EL (cell line): ENCODE data around the gene IL16.
"Not testable (repeated sequence)": the region's sequence is repeated elsewhere in the genome, so short reads cannot be mapped to it uniquely, and the experiment has no call there.

Source experiments
- DNase-seq: peaks from one replicate; pipeline ENCODE4 v3.0.0-alpha.2; 2016

IL16 gene

GRCh38 chr15:81174792-81175327 lies 21.8 kb upstream of the IL16 start:
- no peak for DNase-seq

GRCh38 chr15:81175496-81175895 lies 21.2 kb upstream of the IL16 start:
- no peak for DNase-seq

GRCh38 chr15:81176291-81176893 lies 20.3 kb upstream of the IL16 start:
- no peak for DNase-seq

GRCh38 chr15:81178365-81178764 lies 18.3 kb upstream of the IL16 start:
- no peak for DNase-seq

- no peak for DNase-seq
Observed at GRCh38 chr15:81181220-81181619, 15.5 kb upstream of the IL16 start.

- no peak for DNase-seq
Observed at GRCh38 chr15:81182031-81182755, 14.5 kb upstream of the IL16 start.

- DNase-seq = no peak
Observed at GRCh38 chr15:81182756-81183438, 13.8 kb upstream of the IL16 start.

GRCh38 chr15:81183439-81183775 lies 13.3 kb upstream of the IL16 start:
- no peak for DNase-seq

GRCh38 chr15:81184188-81184587 lies 12.5 kb upstream of the IL16 start:
- no peak for DNase-seq

- DNase-seq = no peak
Observed at GRCh38 chr15:81185631-81186295, 10.9 kb upstream of the IL16 start.

GRCh38 chr15:81188354-81188753 lies 8.3 kb upstream of the IL16 start:
- DNase-seq = no peak

- peak; percentile 81 for DNase-seq
Observed at GRCh38 chr15:81189583-81190283, 6.9 kb upstream of the IL16 start.

- DNase-seq = no peak
Observed at GRCh38 chr15:81190922-81191507, 5.7 kb upstream of the IL16 start.

- DNase-seq = no peak
Observed at GRCh38 chr15:81191701-81192100, 5.0 kb upstream of the IL16 start.

- no peak for DNase-seq
Observed at GRCh38 chr15:81194723-81195122, 2.0 kb upstream of the IL16 start.

- no peak for DNase-seq
Observed at GRCh38 chr15:81195339-81195864, 1.3 kb upstream of the IL16 start.

GRCh38 chr15:81197255-81197630 lies 564 bp downstream of the IL16 start:
- no peak for DNase-seq

GRCh38 chr15:81197688-81198281 lies 1.1 kb downstream of the IL16 start:
- DNase-seq = no peak

- DNase-seq = no peak
Observed at GRCh38 chr15:81199031-81199779, 2.5 kb downstream of the IL16 start.

- DNase-seq = no peak
Observed at GRCh38 chr15:81206018-81206417, 9.3 kb downstream of the IL16 start.

GRCh38 chr15:81207987-81208386 lies 11.3 kb downstream of the IL16 start:
- DNase-seq = not testable (repeated sequence)
